ENCODE measurements around the gene KRT14. TPM values are rescaled to one million over a fixed set of nuclear protein-coding genes. Genes with fewer than 3 reads are reported as not detected.
"Not testable (repeated sequence)": the region's sequence is repeated elsewhere in the genome, so short reads cannot be mapped to it uniquely, and the experiment has no call there.

Gene KRT14
- total RNA-seq, 8 experiments from 2014 or later: 0.18 to 1.3 (median 0.54) TPM; not detected in 3

- WGBS, 10 experiments: 60 to 80% (median 75%) methylated on average over 1 to 3 of the region's 6 CpGs; no CpG with 5 or more reads in 3 of the 10 experiments
- in situ Hi-C loops (cut with MboI; ENCODE audit: low pct_unique_long_range_greater_than_20kb in 2 of 9, low sequenced_read_pairs in 9 of 9, unreplicated experiment in 9 of 9); ATAC-seq (replicated peaks in 6 of 8); H3K4me3 ChIP-seq; H3K27ac ChIP-seq; H3K4me1 ChIP-seq (replicated peaks in 1 of 2): not testable (repeated sequence)
These were observed 33.4 kb upstream of the KRT14 start for GRCh38 chr17:41619927-41620582.

- Histone ChIP-seq H3K27ac (no peak overlapping the region), H3K4me3 (no peak overlapping the region), H3K4me1 (replicated peaks in 1 of 2) (no peaks in the 10 kb centered on the region)
- in situ Hi-C loops (cut with MboI; ENCODE audit: low pct_unique_long_range_greater_than_20kb in 2 of 9, low sequenced_read_pairs in 9 of 9, unreplicated experiment in 9 of 9): no loop called here
- ATAC-seq (replicated peaks in 6 of 8): no peak
- 67 to 83% (median 72%) methylated on average over 1 to 6 of the region's 20 CpGs; no CpG with 5 or more reads in 6 of the 10 experiments for WGBS, 10 experiments
These were observed 32.6 kb upstream of the KRT14 start for GRCh38 chr17:41619036-41619926.

GRCh38 chr17:41618341-41619035 is 31.8 kb upstream of the KRT14 start:
- in situ Hi-C loops (cut with MboI; ENCODE audit: low pct_unique_long_range_greater_than_20kb in 2 of 9, low sequenced_read_pairs in 9 of 9, unreplicated experiment in 9 of 9): no loop called here
- no peaks in the 10 kb centered on the region for H3K4me1 ChIP-seq (replicated peaks in 1 of 2)
- ATAC-seq (replicated peaks in 6 of 8): peak in 1 of 8 experiments; percentile 24
- WGBS, 10 experiments: 60% methylated on average over 2 of the region's 13 CpGs; no CpG with 5 or more reads in 9 of the 10 experiments
- no peak overlapping the region for H3K27ac ChIP-seq
- no peak overlapping the region for H3K4me3 ChIP-seq

- Histone ChIP-seq H3K4me1 (replicated peaks in 1 of 2) (no peaks in the 10 kb centered on the region), H3K4me3 (no peak overlapping the region), H3K27ac (no peak overlapping the region)
- in situ Hi-C loops (cut with MboI; ENCODE audit: low pct_unique_long_range_greater_than_20kb in 2 of 9, low sequenced_read_pairs in 9 of 9, unreplicated experiment in 9 of 9): no loop called here
- 50 to 100% (median 55%) methylated on average over 1 to 2 of the region's 11 CpGs; no CpG with 5 or more reads in 7 of the 10 experiments for WGBS, 10 experiments
- ATAC-seq (replicated peaks in 6 of 8): peak in 5 of 8 experiments; percentile 25 to 52 (median 27)
These were observed 31.0 kb upstream of the KRT14 start for GRCh38 chr17:41617698-41618097.

- no peak for ATAC-seq (replicated peaks in 6 of 8)
- Histone ChIP-seq H3K4me3 (no peak overlapping the region), H3K27ac (no peak overlapping the region), H3K4me1 (replicated peaks in 1 of 2) (no peaks in the 10 kb centered on the region)
- WGBS, 10 experiments: 100% methylated on average over 1 of the region's 3 CpGs; no CpG with 5 or more reads in 9 of the 10 experiments
- in situ Hi-C loops (cut with MboI; ENCODE audit: low pct_unique_long_range_greater_than_20kb in 2 of 9, low sequenced_read_pairs in 9 of 9, unreplicated experiment in 9 of 9): no loop called here
These were observed 30.4 kb upstream of the KRT14 start for GRCh38 chr17:41617136-41617535.

- H3K4me3 ChIP-seq; H3K27ac ChIP-seq; in situ Hi-C loops (cut with MboI; ENCODE audit: low pct_unique_long_range_greater_than_20kb in 2 of 9, low sequenced_read_pairs in 9 of 9, unreplicated experiment in 9 of 9); ATAC-seq (replicated peaks in 6 of 8); H3K4me1 ChIP-seq (replicated peaks in 1 of 2): not testable (repeated sequence)
- WGBS, 10 experiments: 38 to 80% methylated on average over 1 of the region's 4 CpGs; no CpG with 5 or more reads in 8 of the 10 experiments
These were observed 29.8 kb upstream of the KRT14 start for GRCh38 chr17:41616486-41616885.

- in situ Hi-C loops (cut with MboI; ENCODE audit: low pct_unique_long_range_greater_than_20kb in 2 of 9, low sequenced_read_pairs in 9 of 9, unreplicated experiment in 9 of 9): no loop called here
- Histone ChIP-seq H3K27ac (no peak overlapping the region), H3K4me1 (replicated peaks in 1 of 2) (no peaks in the 10 kb centered on the region), H3K4me3 (no peak overlapping the region)
- ATAC-seq (replicated peaks in 6 of 8): no peak
- 64 to 83% methylated on average over 1 to 4 of the region's 7 CpGs; no CpG with 5 or more reads in 8 of the 10 experiments for WGBS, 10 experiments
These were observed 28.8 kb upstream of the KRT14 start for GRCh38 chr17:41615454-41615853.

- WGBS, 10 experiments: 16 to 86% (median 75%) methylated on average over 1 to 3 of the region's 9 CpGs; no CpG with 5 or more reads in 6 of the 10 experiments
- H3K4me1 ChIP-seq (replicated peaks in 1 of 2); H3K27ac ChIP-seq; H3K4me3 ChIP-seq; in situ Hi-C loops (cut with MboI; ENCODE audit: low pct_unique_long_range_greater_than_20kb in 2 of 9, low sequenced_read_pairs in 9 of 9, unreplicated experiment in 9 of 9); ATAC-seq (replicated peaks in 6 of 8): not testable (repeated sequence)
These were observed 28.1 kb upstream of the KRT14 start for GRCh38 chr17:41614767-41615166.

- no peak for ATAC-seq (replicated peaks in 6 of 8)
These were observed 27.4 kb upstream of the KRT14 start for GRCh38 chr17:41614098-41614497.

GRCh38 chr17:41613277-41614082 is 26.8 kb upstream of the KRT14 start:
- no CpG with 5 or more reads among the region's 11 CpGs for WGBS, 10 experiments
- in situ Hi-C loops (cut with MboI; ENCODE audit: low pct_unique_long_range_greater_than_20kb in 2 of 9, low sequenced_read_pairs in 9 of 9, unreplicated experiment in 9 of 9): no loop called here
- Histone ChIP-seq H3K4me3 (no peak overlapping the region), H3K27ac (no peak overlapping the region), H3K4me1 (replicated peaks in 1 of 2) (no peaks in the 10 kb centered on the region)
- ATAC-seq (replicated peaks in 6 of 8): no peak

More at GRCh38 chr17:41614098-41614497, 27.4 kb upstream of the KRT14 start:
- 37 to 100% (median 79%) methylated on average over 1 to 2 of the region's 5 CpGs; no CpG with 5 or more reads in 5 of the 10 experiments for WGBS, 10 experiments
- Histone ChIP-seq H3K27ac (no peak overlapping the region), H3K4me1 (replicated peaks in 1 of 2) (no peaks in the 10 kb centered on the region), H3K4me3 (no peak overlapping the region)
- in situ Hi-C loops (cut with MboI; ENCODE audit: low pct_unique_long_range_greater_than_20kb in 2 of 9, low sequenced_read_pairs in 9 of 9, unreplicated experiment in 9 of 9): no loop called here

- H3K4me1 ChIP-seq (replicated peaks in 1 of 2); in situ Hi-C loops (cut with MboI; ENCODE audit: low pct_unique_long_range_greater_than_20kb in 2 of 9, low sequenced_read_pairs in 9 of 9, unreplicated experiment in 9 of 9); H3K4me3 ChIP-seq; H3K27ac ChIP-seq: not testable (repeated sequence)
- WGBS, 10 experiments: 21 to 60% (median 25%) methylated on average over 1 to 8 of the region's 31 CpGs; no CpG with 5 or more reads in 7 of the 10 experiments
- peak in 6 of 8 experiments; percentile 7 to 97 (median 52) for ATAC-seq (replicated peaks in 6 of 8)
These were observed 25.9 kb upstream of the KRT14 start, which contains the start of gene KRT16 for GRCh38 chr17:41612376-41613160. Gene KRT16, minus strand, starts transcription at chr17:41612767. Its CDS starts 79 bp downstream, at chr17:41612688.

Measured in motor neuron (in vitro differentiated cells).